Transverse colon (tissue), 4 donors: ENCODE data around the gene CP. TPM values are rescaled to one million over a fixed set of nuclear protein-coding genes. Genes with fewer than 3 reads are reported as not detected.

Source experiments
- DNase-seq: peaks from one replicate; pipeline ENCODE4 v3.0.0-alpha.2; 2019
- H3K27ac ChIP-seq, 4 donors: fragments of 200-600 bp; sonication (generic); 2 replicates each; pipeline ENCODE4 v1.5.1; 2016 to 2018; ENCODE audit warnings: inconsistent platforms in 4 of 4
- H3K27me3 ChIP-seq: fragments of 200-600 bp; sonication (generic); 2 replicates; pipeline ENCODE4 v1.5.1; 2017; ENCODE audit warnings: inconsistent platforms
- H3K36me3 ChIP-seq, 4 donors: fragments of 200-600 bp; sonication (generic); 2 replicates each; pipeline ENCODE4 v1.5.1; 2017 to 2019; ENCODE audit warnings: inconsistent platforms in 4 of 4
- H3K4me1 ChIP-seq, 4 donors: fragments of 200-600 bp; sonication (generic); 2 replicates each; pipeline ENCODE4 v1.5.1; 2017 to 2020; ENCODE audit warnings: inconsistent platforms in 4 of 4
- H3K4me3 ChIP-seq, 4 donors: fragments of 200-600 bp; sonication (generic); 1 replicate in 1 of 4; 2 replicates in 3 of 4; pipeline versions ENCODE4 v1.5.1 to v1.6.1; 2017 to 2019; ENCODE audit warnings: inconsistent platforms in 4 of 4
- H3K9me3 ChIP-seq, 2 donors: fragments of 200-600 bp; sonication (generic); 2 replicates each; pipeline ENCODE4 v1.5.1; 2017 to 2019; ENCODE audit warnings: inconsistent platforms in 2 of 2
- CTCF ChIP-seq, 5 experiments: fragments of 200-600 bp in 3 of 5; fragments of 450-650 bp in 2 of 5; sonication (generic) in 3 of 5; IDR thresholded peaks; 1 replicate in 2 of 5; 2 replicates in 3 of 5; pipeline ENCODE4 v1.5.1; 2016 to 2017; ENCODE audit warnings: antibody characterized with exemption in 5 of 5, inconsistent platforms in 3 of 5, mild to moderate bottlenecking in 2 of 5, moderate library complexity in 1 of 5
- EP300 ChIP-seq: sonication (generic); formaldehyde crosslinking; IDR thresholded peaks from one replicate; pipeline ENCODE4 v1.6.1; 2017; ENCODE audit warnings: antibody characterized with exemption, low read depth
- POLR2A ChIP-seq: fragments of 450-650 bp; IDR thresholded peaks from one replicate; pipeline ENCODE4 v1.6.1; 2016; ENCODE audit warnings: antibody characterized with exemption, mild to moderate bottlenecking, moderate library complexity
- POLR2AphosphoS5 ChIP-seq, 3 donors: sonication (generic); formaldehyde crosslinking; IDR thresholded peaks; one replicate each; pipeline ENCODE4 v1.6.1; 2016; ENCODE audit warnings: antibody characterized with exemption in 3 of 3
- WGBS, 2 donors: methylation state at CpG; one replicate each; pipeline ENCODE4 v1.1.5; 2018; ENCODE audit warnings: low coverage in 1 of 2; 5-methylcytosine and 5-hydroxymethylcytosine counted together
- in situ Hi-C, 4 donors: fragments of 200-750 bp; cut with MboI; loops; one replicate each; pipeline versions ENCODE4 v1.15.0 to v1.15.1; 2017; ENCODE audit warnings: low sequenced_read_pairs in 3 of 4, low pct_ligation_motif_present in 1 of 4, low pct_unique_long_range_greater_than_20kb in 1 of 4
- intact Hi-C: fragments of 100-400 bp; cut with DNase I; formaldehyde crosslinking; loops from one replicate; pipeline ENCODE4 v1.15.1; 2023; ENCODE audit warnings: low total_unique reads
- total RNA-seq, 4 donors: library from RNA; depleted of rRNA; stranded (reverse); fragments of >200 nt; gene quantifications; one replicate each; pipeline ENCODE4 v1.1.0, GENCODE V29; 2016

CP gene
- total RNA-seq, 4 donors from 2014 or later, result 0.80 to 19.5 (median 7.0) TPM; not detected in 1

- Histone ChIP-seq H3K36me3 (peaks cover 0 to 6% (median 0%) of the 10 kb centered on the region in 4 donors), H3K27me3 (no peaks in the 10 kb centered on the region), H3K4me1 (no peaks in the 10 kb centered on the region), H3K4me3 (no peak overlapping the region), H3K27ac (no peak overlapping the region), H3K9me3 (no peaks in the 10 kb centered on the region)
- TF ChIP-seq CTCF (IDR thresholded peaks at IDR 0.05), result no peak
- TF ChIP-seq EP300, result no peak
- TF ChIP-seq POLR2AphosphoS5 (IDR thresholded peaks at IDR 0.05), result no peak
- no peak for TF ChIP-seq POLR2A
- in situ Hi-C loops, result no loop called here
- no peak for DNase-seq
- WGBS, 2 donors, result 98 to 100% methylated on average over 2 of the region's 2 CpGs
- intact Hi-C loops, result no loop called here
Measured at GRCh38 chr3:149181182-149181581, 40.4 kb downstream of the CP start.

- no peak for TF ChIP-seq EP300
- TF ChIP-seq POLR2AphosphoS5 (IDR thresholded peaks at IDR 0.05), result peak; percentile 24 to 67 (median 55)
- 59 to 66% methylated on average over 7 of the region's 7 CpGs for WGBS, 2 donors
- DNase-seq, result peak; percentile 61
- no peaks in the 10 kb centered on the region for H3K4me1 ChIP-seq
- H3K4me3 ChIP-seq, result no peak overlapping the region
- peak overlapping the region in 3 of 4 donors; percentile 33 to 57 (median 53) for H3K27ac ChIP-seq
- H3K27me3 ChIP-seq, result no peaks in the 10 kb centered on the region
- intact Hi-C loops, result no loop called here
- no peaks in the 10 kb centered on the region for H3K9me3 ChIP-seq
- in situ Hi-C loops, result no loop called here
- H3K36me3 ChIP-seq, result peaks cover 0 to 14% (median 3%) of the 10 kb centered on the region in 4 donors
Measured at GRCh38 chr3:149180057-149180573, 41.5 kb downstream of the CP start.

- intact Hi-C loops (no loop called here), in situ Hi-C loops (no loop called here)
Measured at GRCh38 chr3:149179220-149179619, 42.4 kb downstream of the CP start.

GRCh38 chr3:149177122-149177521 is 44.5 kb downstream of the CP start:
- Histone ChIP-seq H3K27ac (no peak overlapping the region), H3K9me3 (no peaks in the 10 kb centered on the region), H3K4me3 (no peak overlapping the region), H3K27me3 (no peaks in the 10 kb centered on the region), H3K36me3 (peaks cover 0 to 30% (median 9%) of the 10 kb centered on the region in 4 donors), H3K4me1 (no peaks in the 10 kb centered on the region)
- intact Hi-C loops (no loop called here), in situ Hi-C loops (no loop called here)
- no peak for DNase-seq
- TF ChIP-seq POLR2A (no peak), EP300 (no peak), POLR2AphosphoS5 (IDR thresholded peaks at IDR 0.05) (no peak), CTCF (IDR thresholded peaks at IDR 0.05) (no peak)
- WGBS, 2 donors, result 100% methylated on average over 1 of the region's 1 CpG

More at GRCh38 chr3:149179220-149179619, 42.4 kb downstream of the CP start:
- Histone ChIP-seq H3K27ac (peak overlapping the region in 2 of 4 donors; percentile 53 to 57), H3K4me1 (no peaks in the 10 kb centered on the region), H3K27me3 (no peaks in the 10 kb centered on the region), H3K4me3 (no peak overlapping the region), H3K9me3 (no peaks in the 10 kb centered on the region), H3K36me3 (peaks cover 0 to 14% (median 3%) of the 10 kb centered on the region in 4 donors)
- TF ChIP-seq POLR2AphosphoS5 (IDR thresholded peaks at IDR 0.05) (no peak), CTCF (IDR thresholded peaks at IDR 0.05) (no peak), EP300 (no peak)
- WGBS, 2 donors, result 78 to 86% methylated on average over 1 of the region's 1 CpG
- DNase-seq, result no peak

- no peak for DNase-seq
- Histone ChIP-seq H3K9me3 (no peaks in the 10 kb centered on the region), H3K4me1 (no peaks in the 10 kb centered on the region), H3K27ac (no peak overlapping the region), H3K4me3 (no peak overlapping the region), H3K36me3 (peaks cover 0 to 35% (median 17%) of the 10 kb centered on the region in 4 donors), H3K27me3 (no peaks in the 10 kb centered on the region)
- intact Hi-C loops (no loop called here), in situ Hi-C loops (no loop called here)
- TF ChIP-seq CTCF (IDR thresholded peaks at IDR 0.05) (no peak), POLR2A (no peak), POLR2AphosphoS5 (IDR thresholded peaks at IDR 0.05) (no peak), EP300 (no peak)
- WGBS, 2 donors, result 68 to 78% methylated on average over 3 of the region's 3 CpGs
Measured at GRCh38 chr3:149174901-149175300, 46.7 kb downstream of the CP start.
